Activated gamma-delta T cell treated with anti-CD3 and anti-CD28 coated beads, Interleukin-2, amount 50 U/mL, for 16 hours (primary cell): ENCODE results near the gene POMGNT1.

ENCODE experiments used
- DNase-seq: peaks from one replicate; pipeline ENCODE4 v3.0.0-alpha.2; 2020; ENCODE audit warnings: low read depth

Gene POMGNT1

GRCh38 chr1:46183079-46183847 lies 15.0 kb downstream of the POMGNT1 start:
- no peak for DNase-seq

GRCh38 chr1:46181343-46182260 lies 16.6 kb downstream of the POMGNT1 start:
- no peak for DNase-seq

- DNase-seq: no peak
These were observed 18.1 kb downstream of the POMGNT1 start for GRCh38 chr1:46180082-46180616.

GRCh38 chr1:46179138-46180081 lies 18.8 kb downstream of the POMGNT1 start:
- DNase-seq: peak; percentile 50

- no peak for DNase-seq
These were observed 21.9 kb downstream of the POMGNT1 start, which contains the start of gene P3R3URF for GRCh38 chr1:46176211-46176865. P3R3URF (minus strand) TSS chr1:46176488; CDS start chr1:46176471, 17 bp downstream.

- DNase-seq: no peak
These were observed 23.0 kb downstream of the POMGNT1 start for GRCh38 chr1:46175243-46175642.

- no peak for DNase-seq
These were observed 23.6 kb downstream of the POMGNT1 start, which contains the start of gene TSPAN1 for GRCh38 chr1:46174448-46175231. TSPAN1 (plus strand) TSS chr1:46175087; CDS start chr1:46181108, 6,021 bp downstream.

- no peak for DNase-seq
These were observed 24.8 kb downstream of the POMGNT1 start for GRCh38 chr1:46173361-46173856.

- DNase-seq: no peak
These were observed 25.9 kb downstream of the POMGNT1 start for GRCh38 chr1:46172321-46172720.

GRCh38 chr1:46171871-46172270 lies 26.4 kb downstream of the POMGNT1 start:
- DNase-seq: no peak

GRCh38 chr1:46171351-46171750 lies 26.9 kb downstream of the POMGNT1 start:
- DNase-seq: no peak

- no peak for DNase-seq
These were observed 28.3 kb downstream of the POMGNT1 start for GRCh38 chr1:46169811-46170454.

GRCh38 chr1:46168477-46168876 lies 29.8 kb downstream of the POMGNT1 start:
- DNase-seq: no peak

- DNase-seq: no peak
These were observed 31.4 kb downstream of the POMGNT1 start for GRCh38 chr1:46166521-46167462.

- no peak for DNase-seq
These were observed 38.0 kb downstream of the POMGNT1 start for GRCh38 chr1:46160212-46160611.

GRCh38 chr1:46159516-46159915 lies 38.7 kb downstream of the POMGNT1 start:
- DNase-seq: no peak

GRCh38 chr1:46158312-46159281 lies 39.6 kb downstream of the POMGNT1 start:
- DNase-seq: no peak
